Panc1 (cell line): ENCODE measurements around the gene TRIM59. TPM values are rescaled to one million over a fixed set of nuclear protein-coding genes. Genes with fewer than 3 reads are reported as not detected.

ENCODE experiments used
- ATAC-seq: fragments of 200-7000 bp; cut with Tn5 transposase; 2 replicates; pipeline ENCODE4 v1.9.1; 2020; ENCODE audit warnings: mild to moderate bottlenecking, moderate library complexity
- BruUV-seq: library from RNA; stranded (reverse); fragments of 400-500 nt; replicated peaks from 2 replicates; lab custom pipeline; 2021; lab: Mats Ljungman, UMichigan
- CTCF ChIA-PET: fragments of 300-600 bp; sonication (Branson Sonifier 250); formaldehyde crosslinking; loops from one replicate; lab custom pipeline; 2022; ENCODE audit warnings: antibody characterized with exemption; lab: Charles Lee
- POLR2A ChIA-PET: fragments of 300-600 bp; sonication (Branson Sonifier 250); formaldehyde crosslinking; loops from one replicate; lab custom pipeline; 2022; ENCODE audit warnings: antibody characterized with exemption; lab: Charles Lee
- DNase-seq: peaks from one replicate; pipeline ENCODE4 v3.0.0-alpha.2; 2010; ENCODE audit warnings: low read depth, low spot score
- H3K27ac ChIP-seq: 2 replicates; pipeline ENCODE4 v1.5.1; 2011; ENCODE audit warnings: mild to moderate bottlenecking, low read length, inconsistent platforms
- H3K27me3 ChIP-seq: fragments of 200-500 bp; sonication (Bioruptor generic); 2 replicates; pipeline ENCODE4 v1.6.0; 2014; ENCODE audit warnings: low read length, inconsistent platforms; ENCODE audit not compliant: control insufficient read depth, insufficient read depth
- H3K36me3 ChIP-seq: fragments of 200-500 bp; sonication (Bioruptor generic); 2 replicates; pipeline ENCODE4 v1.5.1; 2014; ENCODE audit warnings: inconsistent platforms, mild to moderate bottlenecking, low read length, moderate library complexity; ENCODE audit not compliant: control insufficient read depth, insufficient read depth
- H3K4me1 ChIP-seq: 2 replicates; pipeline ENCODE4 v1.5.1; 2011; ENCODE audit warnings: inconsistent platforms, mild to moderate bottlenecking, low read length, moderate library complexity; ENCODE audit not compliant: control insufficient read depth, insufficient read depth
- H3K4me3 ChIP-seq, 2 experiments: 2 replicates each; pipeline ENCODE4 v1.5.1; 2011 to 2012; ENCODE audit warnings: low read depth in 2 of 2, low read length in 2 of 2, mild to moderate bottlenecking in 2 of 2, inconsistent platforms in 1 of 2, moderate library complexity in 1 of 2
- H3K9me3 ChIP-seq: fragments of 200-500 bp; sonication (Bioruptor generic); 2 replicates; pipeline ENCODE4 v1.5.1; 2014; ENCODE audit warnings: low read depth, mild to moderate bottlenecking, inconsistent platforms, low read length, moderate library complexity; ENCODE audit not compliant: control insufficient read depth, insufficient read depth
- POLR2AphosphoS5 ChIP-seq: IDR thresholded peaks from 2 replicates; pipeline ENCODE4 v1.6.1; 2012; ENCODE audit warnings: mild to moderate bottlenecking, low read depth, low read length, moderate library complexity
- SIN3A ChIP-seq: IDR thresholded peaks from 2 replicates; pipeline ENCODE4 v1.6.1; 2012; ENCODE audit warnings: low read depth, mild to moderate bottlenecking, low read length, moderate library complexity, borderline replicate concordance; ENCODE audit not compliant: insufficient read depth
- TCF7L2 ChIP-seq: IDR thresholded peaks from 2 replicates; pipeline ENCODE4 v1.6.1; 2011; ENCODE audit warnings: mild to moderate bottlenecking, low read depth, low read length, inconsistent platforms
- in situ Hi-C: cut with HindIII; loops from 2 replicates; pipeline ENCODE4 v1.10.0; 2016; ENCODE audit warnings: low sequenced_read_pairs, low pct_unique_long_range_greater_than_20kb
- intact Hi-C: fragments of 100-400 bp; cut with micrococcal nuclease; formaldehyde crosslinking; loops from one replicate; pipeline ENCODE4 v1.10.0; 2022; ENCODE audit not compliant: unreplicated experiment
- total RNA-seq: library from RNA; stranded (reverse); gene quantifications from one replicate; pipeline ENCODE4 v1.2.1, GENCODE V29; 2021; ENCODE audit not compliant: unreplicated experiment
- TF ChIP-seq, protein P1 (sequence below): fragments of 450-650 bp; IDR thresholded peaks from 2 replicates; pipeline ENCODE4 v1.5.1; 2017; ENCODE audit warnings: mild to moderate bottlenecking
- TF ChIP-seq, protein P2 (sequence below), 2 experiments: IDR thresholded peaks; 2 replicates each; pipeline ENCODE4 v1.6.1; 2011 to 2012; ENCODE audit warnings: low read depth in 2 of 2, control low read depth in 1 of 2, low read length in 1 of 2, mild to moderate bottlenecking in 1 of 2, moderate library complexity in 1 of 2; ENCODE audit not compliant: insufficient read depth in 1 of 2

Gene TRIM59
- total RNA-seq, 1 experiment from 2014 or later, result 27.9 TPM

DNA sequence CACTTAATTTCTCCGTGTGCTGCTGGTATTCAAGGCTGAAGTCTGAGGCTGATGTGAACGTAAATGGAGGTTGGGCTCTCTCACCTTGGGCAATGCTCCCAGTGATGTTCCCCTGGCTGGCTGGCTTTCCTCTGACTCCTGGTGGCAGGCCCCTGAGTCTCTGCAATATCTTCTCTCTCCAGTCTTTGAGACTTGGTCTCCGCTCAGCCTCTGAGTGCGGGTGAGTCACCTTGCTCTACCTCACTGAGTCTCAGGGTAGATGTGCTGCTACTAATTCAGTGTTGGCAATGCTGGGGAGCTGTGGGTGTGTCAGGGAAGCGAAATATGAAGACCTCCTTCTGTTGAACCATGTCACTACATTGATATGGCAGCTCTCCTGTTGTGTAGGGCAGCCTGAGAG lies 31.3 kb upstream of the TRIM59 start:
- in situ Hi-C loops, result no loop called here
- no TSS peak for BruUV-seq

DNA sequence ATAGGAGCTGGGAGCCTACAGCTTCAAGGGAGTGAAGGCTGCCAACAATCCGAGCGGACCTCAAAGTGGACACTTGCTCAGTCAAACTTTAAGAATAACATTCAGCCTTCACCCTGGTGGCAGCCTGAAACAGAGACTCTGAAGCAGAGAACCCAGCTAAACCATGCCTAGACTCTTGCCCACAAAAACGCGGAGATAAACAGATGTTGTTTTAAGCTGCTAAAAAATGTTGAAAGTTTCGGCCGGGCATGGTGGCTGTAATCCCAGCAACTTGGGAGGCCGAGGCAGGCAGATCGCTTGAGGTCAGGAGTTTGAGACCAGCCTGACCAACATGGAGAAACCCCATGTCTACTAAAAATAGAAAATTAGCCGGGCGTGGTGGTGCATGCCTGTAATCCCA lies 29.8 kb upstream of the TRIM59 start:
- CTCF ChIA-PET, result no interaction called here
- in situ Hi-C loops, result no loop called here
- no TSS peak for BruUV-seq

More for the DNA sequence above, 31.3 kb upstream of the TRIM59 start:
- H3K4me3 ChIP-seq, result no peak overlapping the region
- ATAC-seq (no peak), DNase-seq (no peak)
- intact Hi-C loops, result no loop called here
- no peaks in the 10 kb centered on the region for H3K27me3 ChIP-seq
- H3K27ac ChIP-seq, result no peak overlapping the region
- H3K4me1 ChIP-seq, result no peaks in the 10 kb centered on the region
- no peaks in the 10 kb centered on the region for H3K36me3 ChIP-seq
- TF ChIP-seq TCF7L2 (no peak), SIN3A (no peak), POLR2AphosphoS5 (no peak)
- TF ChIP-seq, protein P1, sequence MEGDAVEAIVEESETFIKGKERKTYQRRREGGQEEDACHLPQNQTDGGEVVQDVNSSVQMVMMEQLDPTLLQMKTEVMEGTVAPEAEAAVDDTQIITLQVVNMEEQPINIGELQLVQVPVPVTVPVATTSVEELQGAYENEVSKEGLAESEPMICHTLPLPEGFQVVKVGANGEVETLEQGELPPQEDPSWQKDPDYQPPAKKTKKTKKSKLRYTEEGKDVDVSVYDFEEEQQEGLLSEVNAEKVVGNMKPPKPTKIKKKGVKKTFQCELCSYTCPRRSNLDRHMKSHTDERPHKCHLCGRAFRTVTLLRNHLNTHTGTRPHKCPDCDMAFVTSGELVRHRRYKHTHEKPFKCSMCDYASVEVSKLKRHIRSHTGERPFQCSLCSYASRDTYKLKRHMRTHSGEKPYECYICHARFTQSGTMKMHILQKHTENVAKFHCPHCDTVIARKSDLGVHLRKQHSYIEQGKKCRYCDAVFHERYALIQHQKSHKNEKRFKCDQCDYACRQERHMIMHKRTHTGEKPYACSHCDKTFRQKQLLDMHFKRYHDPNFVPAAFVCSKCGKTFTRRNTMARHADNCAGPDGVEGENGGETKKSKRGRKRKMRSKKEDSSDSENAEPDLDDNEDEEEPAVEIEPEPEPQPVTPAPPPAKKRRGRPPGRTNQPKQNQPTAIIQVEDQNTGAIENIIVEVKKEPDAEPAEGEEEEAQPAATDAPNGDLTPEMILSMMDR, result no peak
- TF ChIP-seq, protein P2, sequence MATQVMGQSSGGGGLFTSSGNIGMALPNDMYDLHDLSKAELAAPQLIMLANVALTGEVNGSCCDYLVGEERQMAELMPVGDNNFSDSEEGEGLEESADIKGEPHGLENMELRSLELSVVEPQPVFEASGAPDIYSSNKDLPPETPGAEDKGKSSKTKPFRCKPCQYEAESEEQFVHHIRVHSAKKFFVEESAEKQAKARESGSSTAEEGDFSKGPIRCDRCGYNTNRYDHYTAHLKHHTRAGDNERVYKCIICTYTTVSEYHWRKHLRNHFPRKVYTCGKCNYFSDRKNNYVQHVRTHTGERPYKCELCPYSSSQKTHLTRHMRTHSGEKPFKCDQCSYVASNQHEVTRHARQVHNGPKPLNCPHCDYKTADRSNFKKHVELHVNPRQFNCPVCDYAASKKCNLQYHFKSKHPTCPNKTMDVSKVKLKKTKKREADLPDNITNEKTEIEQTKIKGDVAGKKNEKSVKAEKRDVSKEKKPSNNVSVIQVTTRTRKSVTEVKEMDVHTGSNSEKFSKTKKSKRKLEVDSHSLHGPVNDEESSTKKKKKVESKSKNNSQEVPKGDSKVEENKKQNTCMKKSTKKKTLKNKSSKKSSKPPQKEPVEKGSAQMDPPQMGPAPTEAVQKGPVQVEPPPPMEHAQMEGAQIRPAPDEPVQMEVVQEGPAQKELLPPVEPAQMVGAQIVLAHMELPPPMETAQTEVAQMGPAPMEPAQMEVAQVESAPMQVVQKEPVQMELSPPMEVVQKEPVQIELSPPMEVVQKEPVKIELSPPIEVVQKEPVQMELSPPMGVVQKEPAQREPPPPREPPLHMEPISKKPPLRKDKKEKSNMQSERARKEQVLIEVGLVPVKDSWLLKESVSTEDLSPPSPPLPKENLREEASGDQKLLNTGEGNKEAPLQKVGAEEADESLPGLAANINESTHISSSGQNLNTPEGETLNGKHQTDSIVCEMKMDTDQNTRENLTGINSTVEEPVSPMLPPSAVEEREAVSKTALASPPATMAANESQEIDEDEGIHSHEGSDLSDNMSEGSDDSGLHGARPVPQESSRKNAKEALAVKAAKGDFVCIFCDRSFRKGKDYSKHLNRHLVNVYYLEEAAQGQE (IDR thresholded peaks at IDR 0.05; ENCODE audit: insufficient read depth in 1 of 2, low read depth in 2 of 2, low read length in 1 of 2), result no peak
- H3K9me3 ChIP-seq, result no peaks in the 10 kb centered on the region
- POLR2A ChIA-PET, result no interaction called here
- CTCF ChIA-PET, result no interaction called here

More for the DNA sequence above, 29.8 kb upstream of the TRIM59 start:
- Histone ChIP-seq H3K4me1 (no peaks in the 10 kb centered on the region), H3K27ac (no peak overlapping the region), H3K36me3 (no peaks in the 10 kb centered on the region), H3K9me3 (no peaks in the 10 kb centered on the region), H3K4me3 (no peak overlapping the region), H3K27me3 (no peaks in the 10 kb centered on the region)
- DNase-seq (no peak), ATAC-seq (no peak)
- TF ChIP-seq, protein P1, result no peak
- TF ChIP-seq, protein P2 (IDR thresholded peaks at IDR 0.05; ENCODE audit: insufficient read depth in 1 of 2, low read depth in 2 of 2, low read length in 1 of 2), result no peak
- TF ChIP-seq SIN3A, result no peak
- TF ChIP-seq POLR2AphosphoS5, result no peak
- no peak for TF ChIP-seq TCF7L2
- intact Hi-C loops, result no loop called here
- POLR2A ChIA-PET, result no interaction called here
